ENCODE results near the gene BAZ1A. TPM values are rescaled to one million over a fixed set of nuclear protein-coding genes. Genes with fewer than 3 reads are reported as not detected.
A peak's percentile ranks its signal among the peaks of the same experiment; 100 is the strongest.

Gene BAZ1A
- total RNA-seq, 1 experiment from 2014 or later: 24.2 TPM

DNA sequence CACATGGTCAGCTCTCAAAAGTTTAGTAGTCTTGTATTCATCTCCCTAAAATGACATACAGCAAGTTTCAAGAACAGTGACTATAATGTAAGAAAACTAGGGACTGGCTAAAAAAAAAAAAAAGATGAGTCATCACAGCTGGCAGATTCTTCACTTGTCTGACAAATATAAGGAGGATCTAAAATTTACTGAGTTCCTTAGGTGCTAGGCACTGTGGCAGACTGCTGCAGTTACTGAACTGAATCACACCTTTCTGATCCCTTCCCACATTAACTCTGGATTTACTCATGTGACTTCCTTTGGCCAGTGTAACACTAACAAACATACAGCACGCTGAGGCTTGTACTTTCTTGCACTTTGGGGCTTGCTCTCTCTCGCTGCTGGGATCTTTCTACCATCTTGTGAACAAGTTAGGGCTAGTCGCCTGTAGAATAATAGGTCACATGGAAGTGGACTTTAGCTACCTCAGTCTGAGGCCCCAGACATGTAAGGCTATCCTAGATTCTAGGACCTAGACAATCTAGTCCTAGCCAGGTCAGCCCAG is 32.1 kb downstream of the BAZ1A start:
- ChIA-PET RAD21 (ENCODE audit: low non-redundant PET in 1 of 2, low total read pairs in 2 of 2, uncharacterized antibody in 2 of 2, unreplicated experiment in 2 of 2) (no interaction called here), POLR2A (interaction anchor here (0.6 kb wide), 1 partner anchor 23 kb away, joined by 5 read pairs; no protein-coding TSS in a partner anchor), CTCF (no interaction called here)
- intact Hi-C loops (cut with micrococcal nuclease): no loop called here
- H2AFZ ChIP-seq (ENCODE audit: low read depth, low read length, poor library complexity, severe bottlenecking): no peak overlapping the region
- H3K36me3 ChIP-seq (ENCODE audit: control insufficient read depth in 1 of 2, insufficient read depth in 2 of 2, low read length in 2 of 2): peaks cover 0 to 3% of the 10 kb centered on the region in 2 experiments; a peak in 1 of 4 replicates
- H3K4me2 ChIP-seq (ENCODE audit: low read length): peak overlapping the region; percentile 34; the same call in 1 of the 2 replicates
- BruUV-seq (replicated peaks): no TSS peak
- TF ChIP-seq MAX (IDR thresholded peaks at IDR 0.05): no peak
- TF ChIP-seq, protein P1, sequence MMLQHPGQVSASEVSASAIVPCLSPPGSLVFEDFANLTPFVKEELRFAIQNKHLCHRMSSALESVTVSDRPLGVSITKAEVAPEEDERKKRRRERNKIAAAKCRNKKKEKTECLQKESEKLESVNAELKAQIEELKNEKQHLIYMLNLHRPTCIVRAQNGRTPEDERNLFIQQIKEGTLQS (IDR thresholded peaks at IDR 0.05): no peak
- TF ChIP-seq FOSL1 (IDR thresholded peaks at IDR 0.05; ENCODE audit: low read depth): peak; percentile 19; the same call in 1 of the 2 replicates
- TF ChIP-seq JUND (IDR thresholded peaks at IDR 0.05): 0 out of 2 replicates have a peak, but pooled peaks have one; percentile 24
- H3K27ac ChIP-seq (ENCODE audit: low read depth, low read length): peak overlapping the region; percentile 40; the same call in 1 of the 2 replicates
- no peaks in the 10 kb centered on the region for H3K9me2 ChIP-seq (ENCODE audit: insufficient read depth)
- no peaks in the 10 kb centered on the region for H4K20me1 ChIP-seq (ENCODE audit: insufficient read depth)
- DNase-seq (ENCODE audit: low read depth, low spot score): no peak
- H3K4me1 ChIP-seq (ENCODE audit: control insufficient read depth in 1 of 2, insufficient read depth in 2 of 2, low read length in 2 of 2): peaks cover 10 to 14% of the 10 kb centered on the region in 2 experiments
- no peaks in the 10 kb centered on the region for H3K27me3 ChIP-seq (ENCODE audit: insufficient read depth, low read length)
- no peak overlapping the region for H3K9ac ChIP-seq (ENCODE audit: low read length)
- no peaks in the 10 kb centered on the region for H3K9me3 ChIP-seq (ENCODE audit: control insufficient read depth in 1 of 2, insufficient read depth in 1 of 2, low read depth in 1 of 2, low read length in 2 of 2)
- peak; percentile 61; the same call in 1 of the 2 replicates for ATAC-seq
- no peak overlapping the region for H3K4me3 ChIP-seq (replicated peaks in 1 of 2; ENCODE audit: low read depth in 1 of 2, low read length in 2 of 2)
- peaks cover 27% of the 10 kb centered on the region for H3K79me2 ChIP-seq (ENCODE audit: insufficient read depth, low read length)

DNA sequence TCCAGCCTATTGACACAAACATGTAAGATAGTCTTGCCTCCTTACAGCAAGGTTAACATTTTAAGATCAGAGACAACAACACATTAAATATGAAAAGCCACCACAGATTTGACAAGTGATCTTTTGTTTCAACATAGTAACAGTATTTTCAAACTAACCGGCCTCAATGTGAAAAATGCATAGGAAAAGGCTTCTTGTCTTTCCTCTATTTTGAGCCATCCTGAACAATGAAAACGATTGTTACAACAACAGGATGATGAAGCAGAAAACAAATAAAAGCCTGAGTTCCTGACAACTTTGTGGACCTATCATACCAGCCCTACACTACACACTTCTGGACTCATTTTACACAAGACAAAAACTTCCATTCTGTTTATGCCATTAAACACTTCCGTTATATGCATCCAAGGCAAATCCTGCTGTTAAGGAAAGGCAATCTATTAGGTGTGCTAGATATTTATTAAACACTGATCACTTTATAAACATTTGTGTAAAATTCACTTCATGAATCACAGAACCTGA is 37.3 kb downstream of the BAZ1A start:
- POLR2A ChIA-PET: no interaction called here

More for the DNA sequence above, 37.3 kb downstream of the BAZ1A start:
- Histone ChIP-seq H3K79me2 (ENCODE audit: insufficient read depth, low read length) (peaks cover 29% of the 10 kb centered on the region), H3K36me3 (ENCODE audit: control insufficient read depth in 1 of 2, insufficient read depth in 2 of 2, low read length in 2 of 2) (no peaks in the 10 kb centered on the region), H3K4me2 (ENCODE audit: low read length) (no peak overlapping the region), H3K9me2 (ENCODE audit: insufficient read depth) (no peaks in the 10 kb centered on the region), H3K27me3 (ENCODE audit: insufficient read depth, low read length) (no peaks in the 10 kb centered on the region), H2AFZ (ENCODE audit: low read depth, low read length, poor library complexity, severe bottlenecking) (no peak overlapping the region), H4K20me1 (ENCODE audit: insufficient read depth) (no peaks in the 10 kb centered on the region), H3K9me3 (ENCODE audit: control insufficient read depth in 1 of 2, insufficient read depth in 1 of 2, low read depth in 1 of 2, low read length in 2 of 2) (no peaks in the 10 kb centered on the region), H3K4me3 (replicated peaks in 1 of 2; ENCODE audit: low read depth in 1 of 2, low read length in 2 of 2) (no peak overlapping the region), H3K27ac (ENCODE audit: low read depth, low read length) (no peak overlapping the region), H3K4me1 (ENCODE audit: control insufficient read depth in 1 of 2, insufficient read depth in 2 of 2, low read length in 2 of 2) (peaks cover under 1 to 4% of the 10 kb centered on the region in 2 experiments; a peak in 3 of 4 replicates), H3K9ac (ENCODE audit: low read length) (no peak overlapping the region)
- TF ChIP-seq ZFX (IDR thresholded peaks at IDR 0.05): no peak
- TF ChIP-seq, protein P1 (IDR thresholded peaks at IDR 0.05): no peak
- TF ChIP-seq POLR2A (IDR thresholded peaks at IDR 0.05; ENCODE audit: borderline replicate concordance, extremely low read depth, insufficient read depth, insufficient read length): no peak
- TF ChIP-seq, protein P2, sequence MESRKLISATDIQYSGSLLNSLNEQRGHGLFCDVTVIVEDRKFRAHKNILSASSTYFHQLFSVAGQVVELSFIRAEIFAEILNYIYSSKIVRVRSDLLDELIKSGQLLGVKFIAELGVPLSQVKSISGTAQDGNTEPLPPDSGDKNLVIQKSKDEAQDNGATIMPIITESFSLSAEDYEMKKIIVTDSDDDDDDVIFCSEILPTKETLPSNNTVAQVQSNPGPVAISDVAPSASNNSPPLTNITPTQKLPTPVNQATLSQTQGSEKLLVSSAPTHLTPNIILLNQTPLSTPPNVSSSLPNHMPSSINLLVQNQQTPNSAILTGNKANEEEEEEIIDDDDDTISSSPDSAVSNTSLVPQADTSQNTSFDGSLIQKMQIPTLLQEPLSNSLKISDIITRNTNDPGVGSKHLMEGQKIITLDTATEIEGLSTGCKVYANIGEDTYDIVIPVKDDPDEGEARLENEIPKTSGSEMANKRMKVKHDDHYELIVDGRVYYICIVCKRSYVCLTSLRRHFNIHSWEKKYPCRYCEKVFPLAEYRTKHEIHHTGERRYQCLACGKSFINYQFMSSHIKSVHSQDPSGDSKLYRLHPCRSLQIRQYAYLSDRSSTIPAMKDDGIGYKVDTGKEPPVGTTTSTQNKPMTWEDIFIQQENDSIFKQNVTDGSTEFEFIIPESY (IDR thresholded peaks at IDR 0.05; ENCODE audit: extremely low read depth, insufficient replicate concordance, low read length): no peak
- no peak for TF ChIP-seq EGR1 (IDR thresholded peaks at IDR 0.05; ENCODE audit: low read depth)
- TF ChIP-seq CBX3 (IDR thresholded peaks at IDR 0.05; ENCODE audit: low read depth): no peak
- TF ChIP-seq POLR2AphosphoS5 (IDR thresholded peaks at IDR 0.05; ENCODE audit: low read depth, low read length): no peak
- TF ChIP-seq EZH2 (IDR thresholded peaks at IDR 0.05): no peak
- no peak for TF ChIP-seq SRF (IDR thresholded peaks at IDR 0.05; ENCODE audit: low read depth)
- TF ChIP-seq RAD21 (IDR thresholded peaks at IDR 0.05; ENCODE audit: low read depth): no peak
- no peak for TF ChIP-seq FOSL1 (IDR thresholded peaks at IDR 0.05; ENCODE audit: low read depth)
- no peak for TF ChIP-seq YY1 (IDR thresholded peaks at IDR 0.05; ENCODE audit: extremely low read depth, insufficient replicate concordance, low read depth, low read length)
- no peak for TF ChIP-seq SIN3A (IDR thresholded peaks at IDR 0.05; ENCODE audit: low read depth)
- intact Hi-C loops (cut with micrococcal nuclease): no loop called here
- DNase-seq (ENCODE audit: low read depth, low spot score) (no peak), ATAC-seq (no peak)
- RAD21 ChIA-PET (ENCODE audit: low non-redundant PET in 1 of 2, low total read pairs in 2 of 2, uncharacterized antibody in 2 of 2, unreplicated experiment in 2 of 2): no interaction called here
- CTCF ChIA-PET: no interaction called here
- no TSS peak for BruUV-seq (replicated peaks)

Measured in HCT116 (cell line).